HepG2 (cell line): ENCODE results near the gene ADIPOR2. TPM values are rescaled to one million over a fixed set of nuclear protein-coding genes. Genes with fewer than 3 reads are reported as not detected.

Experiments used
- DR1 ChIP-seq: sonication (generic); formaldehyde crosslinking; IDR thresholded peaks from 2 replicates; pipeline ENCODE4 v1.8.0; 2021; ENCODE audit warnings: mild to moderate bottlenecking, missing genetic modification reagents, inconsistent platforms
- ESRRA ChIP-seq: sonication (generic); formaldehyde crosslinking; IDR thresholded peaks from 2 replicates; pipeline ENCODE4 v1.5.1; 2020; ENCODE audit warnings: mild to moderate bottlenecking, low read depth, missing genetic modification reagents
- ETS1 ChIP-seq: sonication (generic); formaldehyde crosslinking; IDR thresholded peaks from 2 replicates; pipeline ENCODE4 v1.4.0; 2020; ENCODE audit warnings: missing genetic modification reagents
- EZH2 ChIP-seq: conservative IDR thresholded peaks from 2 replicates; pipeline ENCODE4 v1.6.1; 2012; ENCODE audit warnings: mild to moderate bottlenecking, low read depth, low read length, moderate library complexity
- GLMP ChIP-seq: sonication (generic); formaldehyde crosslinking; IDR thresholded peaks from 2 replicates; pipeline ENCODE4 v1.9.0; 2021; ENCODE audit warnings: missing genetic modification reagents, mild to moderate bottlenecking, borderline replicate concordance
- IRF9 ChIP-seq: sonication (generic); formaldehyde crosslinking; IDR thresholded peaks from 2 replicates; pipeline ENCODE4 v1.8.0; 2022; ENCODE audit warnings: missing genetic modification reagents, mild to moderate bottlenecking, borderline replicate concordance
- MTA3 ChIP-seq: sonication (generic); formaldehyde crosslinking; IDR thresholded peaks from 2 replicates; pipeline ENCODE4 v1.4.0; 2020; ENCODE audit warnings: missing genetic modification reagents
- MXD4 ChIP-seq: IDR thresholded peaks from 2 replicates; pipeline ENCODE4 v1.6.1; 2016; ENCODE audit warnings: mild to moderate bottlenecking, missing biosample characterization, missing genetic modification reagents
- NR2F1 ChIP-seq, 2 experiments: fragments of 450-650 bp in 1 of 2; formaldehyde crosslinking in 1 of 2; IDR thresholded peaks; 2 replicates each; pipeline versions ENCODE4 v1.5.0 to v1.6.1; 2016 to 2020; ENCODE audit warnings: mild to moderate bottlenecking in 1 of 2, missing compliant biosample characterization in 1 of 2, missing genetic modification reagents in 1 of 2, moderate library complexity in 1 of 2
- POGK ChIP-seq: sonication (generic); formaldehyde crosslinking; conservative IDR thresholded peaks from 2 replicates; pipeline ENCODE4 v1.8.0; 2022; ENCODE audit warnings: mild to moderate bottlenecking, moderate library complexity, missing genetic modification reagents
- RNF219 ChIP-seq: sonication (generic); formaldehyde crosslinking; IDR thresholded peaks from 2 replicates; pipeline ENCODE4 v1.5.0; 2020; ENCODE audit warnings: mild to moderate bottlenecking, missing genetic modification reagents
- SIN3A ChIP-seq: IDR thresholded peaks from 2 replicates; pipeline ENCODE4 v1.6.1; 2011; ENCODE audit warnings: low read depth, mild to moderate bottlenecking, control low read depth, low read length, borderline replicate concordance
- SP140L ChIP-seq: sonication (generic); formaldehyde crosslinking; IDR thresholded peaks from 2 replicates; pipeline ENCODE4 v1.4.0; 2020; ENCODE audit warnings: missing genetic modification reagents, borderline replicate concordance
- TFE3 ChIP-seq: IDR thresholded peaks from 2 replicates; pipeline ENCODE4 v1.6.1; 2016
- TRIM22 ChIP-seq: fragments of 450-650 bp; IDR thresholded peaks from 2 replicates; pipeline ENCODE4 v1.6.1; 2017
- ZFYVE20 ChIP-seq: sonication (generic); formaldehyde crosslinking; IDR thresholded peaks from 2 replicates; pipeline ENCODE4 v1.8.0; 2023; ENCODE audit warnings: low read depth, mild to moderate bottlenecking, moderate library complexity, missing genetic modification reagents, borderline replicate concordance
- ZNF451 ChIP-seq: sonication (generic); formaldehyde crosslinking; IDR thresholded peaks from 2 replicates; pipeline ENCODE4 v1.5.0; 2020; ENCODE audit warnings: mild to moderate bottlenecking, missing genetic modification reagents
- ZNF484 ChIP-seq: sonication (generic); formaldehyde crosslinking; IDR thresholded peaks from 2 replicates; pipeline ENCODE4 v1.5.1; 2020; ENCODE audit warnings: mild to moderate bottlenecking, low read depth, missing genetic modification reagents, borderline replicate concordance
- polyA plus RNA-seq, 8 experiments: library from polyadenylated mRNA; depleted of rRNA in 3 of 8; stranded (reverse) in 7 of 8; unstranded in 1 of 8; fragments of >200 nt; fragmentation: Illumina TruSeq in 4 of 8; extraction: Trizol in 4 of 8; gene quantifications; 2 replicates each; pipeline versions ENCODE4 v1.2.1 to v1.2.3, GENCODE V29; 2011 to 2016; ENCODE audit warnings: low read depth in 4 of 8, missing spikeins in 1 of 8, mixed read lengths in 1 of 8; ENCODE audit not compliant: insufficient read depth in 1 of 8
- total RNA-seq, 5 experiments: library from RNA; depleted of rRNA; stranded (reverse); fragments of >200 nt; fragmentation: Illumina TruSeq; extraction: Trizol; gene quantifications; 2 replicates each; pipeline ENCODE4 v1.2.3, GENCODE V29; 2016; ENCODE audit warnings: low read depth in 1 of 5

The ADIPOR2 gene
- total and polyA plus RNA-seq, 2 of the 13 experiments (the other 11 are each of a cell fraction or from before 2014, with no cell fraction given), result 35.2 to 52.2 TPM

- TF ChIP-seq RNF219 (CRISPR knock-in tag) (no peak), ETS1 (CRISPR knock-in tag) (no peak), TRIM22 (no peak), POGK (no peak), TFE3 (CRISPR knock-in tag) (no peak), ZNF451 (no peak), EZH2 (no peak), GLMP (CRISPR knock-in tag) (no peak), MXD4 (CRISPR knock-in tag) (no peak), DR1 (no peak), ESRRA (CRISPR knock-in tag) (0 out of 2 replicates have a peak, but pooled peaks have one; percentile 19), SIN3A (no peak), ZNF484 (no peak), IRF9 (CRISPR knock-in tag) (no peak), ZFYVE20 (CRISPR knock-in tag) (no peak), SP140L (CRISPR knock-in tag) (no peak), NR2F1 (CRISPR knock-in tag; IDR thresholded peaks at IDR 0.05) (peak; percentile 28 to 41; a peak in 2 of 4 replicates), MTA3 (CRISPR knock-in tag) (no peak)
Measured at GRCh38 chr12:1666685-1667162, 24.1 kb upstream of the ADIPOR2 start (continued).
